GM21447 (cell line): ENCODE data around the gene TPMT.
"Not testable (repeated sequence)": the region's sequence is repeated elsewhere in the genome, so short reads cannot be mapped to it uniquely, and the experiment has no call there.

Source experiments
- ATAC-seq: cut with Tn5 transposase; IDR thresholded peaks from one replicate; pipeline ENCODE4 v1.9.1; 2021; ENCODE audit not compliant: unreplicated experiment

Gene TPMT

DNA sequence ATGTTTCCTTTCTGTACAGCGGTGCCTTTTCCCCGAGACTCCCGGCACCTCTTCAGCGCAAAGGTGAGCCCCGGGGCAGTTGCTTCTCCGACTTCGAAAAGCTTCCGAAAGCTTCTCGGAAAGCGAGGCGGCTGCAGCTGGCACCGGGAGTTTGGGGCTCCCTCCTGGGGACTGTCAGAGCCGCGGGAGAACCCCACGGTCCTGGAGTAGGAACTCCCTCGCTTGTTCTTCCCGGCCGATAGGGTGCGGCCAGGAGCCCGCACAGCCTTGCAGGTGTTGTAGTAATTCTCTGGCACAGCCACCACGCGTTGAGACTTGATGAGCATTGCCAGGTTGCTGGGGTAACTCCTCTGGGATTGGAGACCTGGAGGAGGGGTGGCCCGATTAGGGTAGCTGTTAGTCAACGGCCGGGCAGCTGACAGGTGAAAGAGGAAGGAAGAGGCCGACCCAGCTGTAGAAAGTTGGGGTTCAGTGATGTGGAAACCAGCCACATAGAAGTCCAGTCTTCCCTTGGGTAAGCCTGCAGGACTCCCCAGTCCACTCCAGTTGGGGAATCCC, 1.1 kb upstream of the TPMT start:
- ATAC-seq: peak; percentile 45

DNA sequence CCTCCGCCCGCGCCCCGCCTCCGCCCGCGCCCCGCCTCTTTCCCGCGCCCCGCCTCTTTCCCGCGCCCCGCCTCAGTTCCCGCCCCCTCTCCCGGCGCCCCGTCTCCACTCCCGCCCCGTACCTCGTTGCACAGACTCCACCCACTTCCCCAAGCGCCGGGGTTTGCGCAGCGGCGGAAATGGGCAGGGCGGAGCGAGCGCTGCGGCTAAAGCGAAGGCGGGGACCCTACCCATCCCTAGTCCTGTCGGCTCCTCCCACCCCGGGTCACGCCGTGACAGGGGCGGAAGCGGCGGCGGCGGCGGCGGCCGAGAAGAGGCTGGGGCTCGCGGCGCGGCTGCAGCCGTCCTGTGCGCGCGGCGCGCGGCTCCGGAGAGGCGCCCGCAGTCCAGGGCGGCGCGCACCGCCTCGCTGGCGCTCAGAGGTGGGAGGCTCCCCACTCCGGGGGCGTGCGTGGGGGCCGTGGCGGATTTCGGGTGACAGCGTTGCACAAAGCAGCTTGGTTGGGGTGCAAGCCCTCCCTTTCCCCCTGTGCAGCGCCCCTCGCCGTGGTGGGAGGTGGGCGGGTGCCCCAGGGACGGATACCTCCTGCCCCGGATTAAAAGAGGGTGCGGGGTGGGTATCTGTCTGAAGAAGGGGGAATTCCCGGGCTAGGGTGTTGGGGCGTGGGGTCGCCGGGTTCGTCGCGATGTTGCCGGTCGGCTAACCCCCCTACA, 430 bp upstream of the TPMT start, which contains the start of gene KDM1B:
Gene KDM1B, plus strand, starts transcription at position 273 of the 714 bp plus-strand sequence. CDS start 4,474 bp downstream, outside the sequence.
- peak; percentile 83 for ATAC-seq

DNA sequence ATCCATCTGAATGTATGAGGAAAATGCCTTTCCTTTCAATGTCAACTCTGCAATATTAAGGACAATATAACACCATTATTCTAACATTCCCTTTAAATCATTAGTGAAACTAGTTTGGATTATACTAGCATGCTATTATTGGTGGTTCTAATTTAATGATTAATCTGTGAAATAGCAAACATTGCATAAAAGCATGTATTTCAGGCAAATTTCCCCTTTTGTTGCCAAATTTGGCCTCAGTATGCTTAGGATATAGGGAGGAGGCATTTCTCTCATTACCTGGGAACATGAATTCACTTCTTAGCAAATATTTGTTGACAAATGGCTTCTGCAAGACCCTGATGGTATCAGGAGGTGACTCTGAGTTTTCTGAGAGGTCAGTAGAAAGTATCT, 1.6 kb downstream of the TPMT start:
- ATAC-seq: no peak

DNA sequence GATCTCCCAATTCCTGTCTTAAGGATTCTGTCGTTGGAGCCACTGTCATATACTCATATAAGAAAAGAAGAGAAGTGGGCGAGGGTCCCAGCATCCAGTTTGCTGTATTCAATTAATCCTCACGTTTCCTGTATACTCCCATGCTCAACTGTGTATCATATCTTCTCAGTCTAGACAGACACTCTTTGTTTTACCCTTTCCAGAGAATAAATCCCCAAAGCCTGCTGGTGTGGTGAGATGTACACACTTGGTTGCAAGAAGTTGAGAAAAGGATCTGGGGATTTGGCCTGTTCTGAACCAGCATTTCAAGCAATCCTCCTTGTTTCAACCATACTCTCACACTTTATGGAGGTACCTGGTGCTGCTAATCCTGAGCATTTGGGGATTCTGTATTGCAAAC, 3.1 kb downstream of the TPMT start:
- no peak for ATAC-seq

DNA sequence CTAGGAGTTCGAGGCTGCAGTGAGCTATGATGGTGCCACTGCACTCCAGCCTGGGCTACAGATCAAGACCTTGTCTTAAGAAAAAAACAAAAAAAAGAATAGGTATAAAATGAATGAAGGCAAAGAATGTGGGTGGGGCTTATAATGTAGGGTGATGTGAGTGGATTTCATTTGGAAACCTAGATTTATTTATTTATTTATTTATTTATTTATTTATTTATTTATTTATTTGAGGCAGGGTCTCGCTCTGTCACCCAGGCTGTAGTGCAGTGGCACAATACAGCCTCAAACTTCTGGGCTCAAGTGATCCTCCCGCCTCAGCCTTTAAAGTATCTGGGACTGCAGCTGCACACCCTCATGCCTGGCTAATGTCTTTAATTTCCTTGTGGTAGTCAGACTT, 3.5 kb downstream of the TPMT start:
- ATAC-seq: not testable (repeated sequence)

DNA sequence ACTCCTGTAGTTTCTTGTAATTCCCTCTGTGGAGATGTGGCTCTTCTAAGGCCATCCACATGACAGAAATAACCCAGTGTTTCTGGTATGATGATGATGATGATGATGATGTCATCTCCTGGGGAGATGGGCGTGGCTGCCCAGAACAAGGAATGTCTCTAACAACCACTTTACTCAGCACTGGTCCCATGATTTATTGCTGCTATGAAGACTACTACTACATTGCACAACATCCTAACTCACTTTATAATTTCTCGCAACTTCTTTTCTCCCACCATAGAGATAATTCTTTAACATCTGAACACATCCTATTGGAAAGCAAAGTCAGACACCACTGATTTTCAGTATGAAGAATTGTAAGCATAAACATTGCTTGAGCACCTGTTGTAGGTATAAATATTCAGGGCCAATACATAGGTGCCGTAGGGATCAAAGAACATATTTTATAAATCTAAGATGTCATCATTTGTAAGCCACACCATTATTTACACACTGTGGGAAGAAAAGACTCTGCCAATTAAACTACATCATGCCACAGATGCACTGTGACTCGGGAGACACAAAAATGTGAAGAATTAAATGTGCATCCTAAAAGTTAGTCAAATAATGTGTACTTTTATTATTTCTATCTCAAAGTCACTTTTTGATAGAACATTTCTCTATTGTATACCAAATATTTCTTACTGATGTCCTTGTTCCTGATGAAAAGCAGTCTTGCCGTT, 6.4 kb downstream of the TPMT start:
- ATAC-seq: no peak

DNA sequence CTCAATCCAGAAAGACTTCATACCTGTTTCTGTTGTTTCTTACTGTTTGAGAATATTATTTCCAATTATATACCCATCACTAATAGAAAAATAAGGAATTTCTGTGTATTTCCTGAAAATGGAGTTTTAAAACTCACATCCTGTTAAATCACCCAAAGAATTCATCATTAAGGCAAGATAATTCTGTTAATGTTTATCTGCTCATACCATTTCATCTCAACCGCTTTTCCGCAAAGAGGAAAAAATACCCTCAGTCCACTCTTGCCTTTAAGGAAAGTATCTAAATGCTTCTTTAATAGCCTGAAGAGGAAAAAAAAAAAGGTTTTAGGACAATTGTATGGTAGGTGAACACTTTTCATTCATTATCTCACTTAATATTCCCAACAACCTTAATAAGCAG, 7.3 kb downstream of the TPMT start:
- no peak for ATAC-seq

DNA sequence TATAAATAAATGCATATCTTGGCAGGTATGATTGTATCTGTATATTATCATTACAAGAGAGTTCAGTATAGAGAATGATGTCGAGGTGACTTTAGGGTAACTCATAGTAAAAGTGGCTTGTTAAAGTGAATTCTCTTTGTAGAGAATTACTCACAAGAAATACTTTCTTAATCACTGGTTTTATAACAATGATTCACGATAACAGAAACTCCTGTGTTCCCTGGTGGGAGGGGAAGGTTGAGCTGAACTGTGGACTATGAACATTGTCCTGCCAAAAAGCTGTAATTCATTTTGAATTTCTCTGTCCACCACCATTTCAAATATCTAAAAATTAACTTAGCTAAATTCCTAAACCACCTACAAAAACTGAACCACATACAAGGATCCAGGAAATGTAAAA, 7.7 kb downstream of the TPMT start:
- no peak for ATAC-seq

DNA sequence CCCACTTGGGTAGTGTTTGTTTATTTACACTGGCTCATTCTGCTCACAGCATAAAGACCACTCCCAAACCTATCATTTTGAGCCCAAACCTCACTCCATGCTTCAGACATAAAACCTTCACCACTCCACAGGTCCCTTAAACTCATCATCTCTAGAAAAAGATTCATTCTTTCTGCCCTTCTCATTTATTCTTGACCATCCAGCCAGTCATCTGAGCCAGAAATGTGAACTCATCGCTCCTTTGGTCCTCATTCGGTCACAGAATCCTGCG, 12.4 kb downstream of the TPMT start:
- no peak for ATAC-seq

DNA sequence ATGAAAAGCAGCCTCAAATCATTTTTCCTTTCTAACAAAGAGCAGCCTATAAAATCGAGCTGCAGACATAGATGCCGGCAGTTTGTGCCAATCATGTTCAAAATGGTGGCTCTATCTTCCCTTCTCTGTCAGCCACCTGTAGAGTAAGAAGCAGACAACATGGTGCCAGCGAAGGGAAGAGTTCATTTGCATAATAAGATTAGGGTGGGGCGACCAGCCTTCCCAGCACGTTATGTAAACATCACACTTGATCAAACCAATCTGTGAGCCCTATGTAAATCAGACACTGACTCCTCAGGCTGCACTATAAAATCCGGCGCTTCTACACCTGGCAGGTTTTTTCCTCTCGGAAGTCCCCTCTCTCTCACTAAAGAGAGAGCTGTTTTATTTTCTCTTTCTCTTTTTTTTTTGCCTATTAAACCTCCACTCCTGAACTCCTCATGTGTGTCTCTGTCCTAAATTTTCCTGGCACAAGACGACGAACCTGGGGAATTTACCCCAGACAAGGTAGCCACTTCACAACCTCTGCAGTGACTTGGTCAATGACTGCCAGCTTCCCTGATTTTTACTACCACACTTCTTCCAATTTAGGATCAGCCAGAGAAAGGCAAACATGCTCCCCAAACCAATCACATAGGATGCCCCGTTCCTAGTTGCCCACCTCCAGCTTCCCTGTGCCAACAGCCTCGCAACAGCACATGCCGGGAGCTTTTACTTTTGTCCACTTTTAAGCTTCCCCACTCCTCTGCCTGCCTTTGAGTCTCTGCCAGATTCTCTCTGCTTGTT, 12.9 kb downstream of the TPMT start:
- no peak for ATAC-seq

DNA sequence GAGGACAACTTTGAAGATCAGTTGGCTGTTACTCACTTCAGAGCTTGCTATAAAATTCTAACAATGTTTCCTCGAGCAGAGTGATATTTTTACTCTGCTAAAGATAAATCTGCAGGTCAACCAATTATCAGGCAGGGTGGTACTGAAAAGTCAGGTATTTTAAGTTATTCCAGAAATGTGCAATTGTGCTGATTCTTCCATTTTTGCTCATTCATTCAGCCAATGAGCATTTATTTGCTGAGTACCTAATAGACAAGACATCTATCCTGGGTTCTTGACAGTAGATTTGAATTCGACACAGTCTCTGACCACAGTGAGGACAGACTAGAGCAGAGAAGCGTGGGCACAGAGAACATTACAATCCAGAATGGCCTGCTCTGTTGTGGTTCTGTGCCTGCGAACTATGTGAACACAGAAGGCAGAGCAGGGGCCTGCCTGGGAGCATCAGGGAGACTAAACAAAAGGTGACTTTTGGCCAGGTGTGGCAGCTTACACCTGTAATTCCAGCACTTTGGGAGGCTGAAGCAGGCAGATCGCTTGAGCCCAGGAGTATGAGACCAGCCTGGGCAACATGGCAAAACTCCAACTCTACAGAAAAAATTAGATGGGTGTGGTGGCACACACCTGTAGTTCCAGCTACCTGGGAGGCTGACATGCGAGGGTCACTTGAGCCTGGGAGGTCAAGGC, 14.8 kb downstream of the TPMT start:
- no peak for ATAC-seq

DNA sequence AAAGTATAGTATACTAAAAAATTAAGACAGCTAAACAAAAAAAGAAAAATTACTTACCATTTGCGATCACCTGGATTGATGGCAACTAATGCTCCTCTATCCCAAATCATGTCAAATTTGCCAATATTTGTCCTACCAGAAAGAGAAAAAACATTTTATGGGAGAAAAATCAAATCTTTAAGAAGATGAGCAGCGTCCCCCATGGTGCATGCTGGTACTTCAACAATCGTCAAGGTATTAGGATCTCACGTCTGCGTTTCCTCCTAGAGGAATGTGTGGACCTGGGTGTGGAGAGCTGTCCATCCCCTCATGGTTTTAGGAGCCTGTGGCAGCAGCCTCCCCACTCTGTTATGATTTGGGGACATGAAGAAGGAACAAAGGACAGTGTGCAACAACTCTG, 16.0 kb downstream of the TPMT start:
- ATAC-seq: no peak

DNA sequence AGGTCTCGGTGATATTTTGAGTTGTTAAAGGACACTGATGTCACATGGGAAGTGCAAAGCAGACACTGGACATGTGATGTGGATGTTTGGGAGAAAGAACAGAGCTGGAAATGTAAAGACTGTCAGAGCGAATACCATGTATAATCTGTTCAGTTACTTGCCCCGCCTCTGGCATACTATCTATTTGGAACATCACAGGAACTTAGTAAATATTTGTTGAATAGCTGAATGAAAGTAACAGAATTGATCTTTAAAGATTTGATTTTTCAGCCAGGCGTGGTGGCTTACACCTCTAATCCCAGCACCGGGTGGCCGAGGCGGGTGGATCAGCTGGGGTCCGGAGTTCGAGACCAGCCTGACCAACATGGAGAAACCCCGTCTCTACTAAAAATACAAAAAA, 18.6 kb downstream of the TPMT start:
- no peak for ATAC-seq

DNA sequence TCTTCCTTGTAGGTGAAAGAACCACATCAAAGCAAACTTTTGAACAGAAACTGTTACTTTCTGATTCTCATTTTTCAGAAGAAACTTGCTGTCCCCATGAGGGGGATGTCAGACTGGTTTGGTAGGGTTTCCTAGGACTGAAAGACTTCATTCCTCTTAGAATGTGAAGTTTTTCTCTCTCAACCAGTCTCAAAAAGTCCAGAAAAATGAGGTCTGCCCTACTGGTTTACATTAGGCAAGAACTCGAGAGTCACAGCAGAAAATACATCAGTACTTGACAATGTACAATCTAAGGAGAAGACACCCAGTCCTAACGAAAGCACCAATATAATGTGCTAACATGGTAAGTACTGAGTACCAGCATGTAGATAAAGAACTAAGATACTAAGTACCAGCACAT, 19.7 kb downstream of the TPMT start:
- no peak for ATAC-seq

DNA sequence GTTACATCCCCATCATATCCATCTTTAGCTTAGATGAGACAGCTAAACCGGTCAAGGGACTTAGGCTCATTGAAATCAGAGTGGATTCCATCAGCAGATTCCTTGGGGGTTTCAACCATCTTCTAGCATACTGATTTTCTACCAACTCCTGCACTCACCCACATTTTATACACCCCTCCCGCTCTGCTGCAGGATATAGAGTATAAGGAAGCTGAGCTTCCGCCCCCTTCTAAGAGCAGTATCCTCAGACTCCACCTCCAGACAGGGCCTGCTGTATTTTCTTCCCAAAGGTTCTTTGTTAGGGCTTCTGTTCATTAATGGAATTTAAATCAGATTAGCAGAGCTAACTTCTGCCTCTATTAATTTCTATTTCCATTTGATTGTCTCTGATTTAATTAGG, 22.5 kb downstream of the TPMT start:
- ATAC-seq: no peak

DNA sequence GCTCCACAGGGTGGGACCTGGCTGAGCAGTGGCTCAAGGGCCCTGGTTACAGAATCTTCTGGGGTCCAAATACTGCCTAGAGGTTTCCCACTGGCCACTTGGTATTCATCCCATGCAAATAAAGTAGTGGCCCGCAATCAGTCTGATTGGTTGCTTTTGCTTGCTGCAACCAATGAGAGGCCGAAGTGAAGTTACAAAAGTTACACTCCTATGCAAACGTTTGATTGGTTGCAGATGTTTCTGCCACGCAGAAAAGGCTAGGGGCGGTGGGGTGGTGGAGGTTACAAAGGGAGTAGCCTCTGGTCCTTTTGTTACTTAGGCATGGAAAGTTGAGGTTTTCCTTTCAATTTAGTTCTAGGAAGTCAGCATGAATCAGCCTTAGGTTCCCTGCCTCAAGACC, 28.8 kb downstream of the TPMT start:
- ATAC-seq: no peak

DNA sequence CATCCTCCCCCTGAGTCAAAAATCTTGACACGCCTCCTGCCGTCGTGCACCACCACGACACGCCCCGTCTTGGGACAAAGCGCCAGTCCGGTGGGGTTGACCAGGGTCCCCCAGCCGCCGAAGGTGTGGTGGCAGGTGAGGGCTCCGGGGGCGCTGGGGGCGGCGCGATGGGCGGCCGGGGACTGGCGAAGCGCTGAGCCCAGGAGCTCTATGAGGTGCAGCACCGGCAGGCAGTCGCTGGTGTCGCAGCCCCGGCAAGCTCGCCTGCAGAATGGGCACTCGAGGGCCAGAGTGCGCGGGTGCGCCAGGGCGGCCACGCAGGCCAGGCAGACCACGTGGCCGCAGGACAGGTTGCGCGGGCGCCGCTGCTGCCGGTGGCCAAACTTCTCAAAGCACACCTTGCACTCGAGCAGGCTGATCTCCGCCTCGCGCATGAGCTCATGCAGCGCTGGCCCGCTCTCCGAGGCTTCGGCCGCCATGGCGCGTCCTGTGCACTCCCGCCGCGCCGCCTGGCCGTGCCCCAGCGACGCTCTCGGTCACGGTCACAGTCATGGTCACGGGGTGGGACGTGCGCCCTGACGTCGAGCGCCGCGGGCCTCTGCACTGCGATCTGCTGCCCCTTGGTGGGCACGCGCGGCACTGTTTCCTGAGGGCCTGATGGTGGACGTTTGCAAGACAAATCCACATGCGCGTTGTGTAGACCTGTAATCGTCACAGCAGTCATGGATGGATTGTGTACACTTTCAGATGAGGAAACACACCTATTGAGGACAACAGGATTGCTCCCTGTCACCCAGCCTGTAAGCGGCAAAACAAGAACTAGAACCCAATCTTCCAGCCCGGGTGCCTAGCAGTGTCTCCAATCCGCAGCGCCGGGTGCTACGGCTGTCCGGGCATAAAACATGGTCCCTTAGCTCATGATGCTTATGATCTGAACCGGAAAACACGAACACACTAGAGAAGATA, 32.5 kb downstream of the TPMT start, which contains the start of gene NHLRC1:
Gene NHLRC1, minus strand, starts transcription at position 550 of the 966 bp plus-strand sequence. Its CDS starts 71 bp downstream, at position 479.
- peak; percentile 99 for ATAC-seq

DNA sequence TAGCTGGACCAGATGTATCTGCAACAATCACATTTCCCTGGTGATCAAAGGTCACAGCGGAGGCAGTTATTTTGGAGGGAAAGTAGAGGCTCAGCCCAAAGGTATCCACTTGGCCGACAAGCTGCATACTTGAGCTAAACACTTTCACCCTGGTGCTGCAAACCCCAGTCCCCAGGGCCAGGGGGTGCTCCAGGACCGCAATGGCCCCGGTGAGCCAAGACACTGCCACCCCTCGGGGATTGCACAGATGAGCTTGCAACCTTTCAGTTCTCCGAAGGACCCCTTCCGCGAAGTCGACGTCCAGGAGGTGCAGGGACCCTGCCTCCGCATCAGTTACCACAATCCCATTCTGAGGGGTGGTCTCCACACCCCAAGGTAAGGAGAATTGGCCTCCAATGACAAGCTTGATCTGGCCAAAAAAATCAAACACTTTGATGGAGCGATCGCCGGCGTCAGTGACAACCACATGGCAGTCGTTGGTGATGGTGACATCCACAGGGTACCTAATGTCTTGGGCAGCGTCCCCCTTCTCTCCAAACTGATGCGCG, 33.2 kb downstream of the TPMT start:
- no peak for ATAC-seq

DNA sequence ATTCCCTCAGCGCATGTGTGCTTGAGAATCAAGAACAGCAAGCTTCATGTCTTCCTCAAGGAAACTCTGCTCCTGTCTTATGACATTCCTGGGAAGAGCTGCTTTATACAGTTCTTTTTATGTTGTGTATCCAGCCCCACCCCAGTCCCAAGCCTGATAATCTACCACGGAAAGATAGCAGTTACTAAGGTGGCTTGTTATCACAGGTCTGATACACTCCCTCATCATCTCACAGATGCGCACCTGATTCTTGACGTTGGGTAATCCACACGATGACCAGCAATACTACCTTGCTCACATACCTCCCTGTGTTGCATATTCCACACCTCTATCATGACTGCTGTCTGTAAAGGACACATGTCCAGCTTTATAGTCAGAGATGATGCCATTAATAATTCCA, 35.6 kb downstream of the TPMT start:
- no peak for ATAC-seq

DNA sequence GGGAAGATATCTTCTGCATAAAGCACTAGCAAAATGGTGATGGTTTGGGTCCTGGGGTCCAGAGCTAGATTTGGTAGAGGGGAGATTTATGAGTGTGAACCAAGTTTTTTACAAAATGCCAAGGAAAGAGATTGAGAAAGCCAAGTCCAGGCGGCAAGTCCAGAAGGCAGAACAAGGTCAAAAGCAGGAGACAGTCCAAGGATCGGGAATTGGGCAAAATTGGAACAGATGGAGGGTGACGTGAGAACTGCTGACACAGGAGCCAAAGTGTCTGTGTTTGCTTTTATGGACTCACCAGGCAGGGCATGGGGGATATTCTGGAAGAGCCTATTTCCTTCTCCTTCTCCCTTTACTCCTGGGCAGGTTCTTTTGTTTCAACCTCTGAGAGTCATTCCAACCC, 36.5 kb downstream of the TPMT start:
- ATAC-seq: no peak
